GM23338 (cell line): Measurements from ENCODE around the gene MARVELD3.

Experiments
- CREB1 ChIP-seq: fragments of 250-450 bp; sonication (Bioruptor Pico); IDR thresholded peaks from 2 replicates; pipeline ENCODE4 v1.5.0; 2020; ENCODE audit warnings: low read depth, mild to moderate bottlenecking, moderate library complexity
- EZH2 ChIP-seq: fragments of 200-600 bp; sonication (generic); IDR thresholded peaks from one replicate; pipeline ENCODE4 v1.8.0; 2017; ENCODE audit warnings: antibody characterized with exemption, mild to moderate bottlenecking, low read depth; ENCODE audit not compliant: unreplicated experiment
- EZH2phosphoT487 ChIP-seq: fragments of 200-600 bp; sonication (generic); IDR thresholded peaks from one replicate; pipeline ENCODE4 v1.8.1; 2018; ENCODE audit warnings: antibody characterized with exemption; ENCODE audit not compliant: unreplicated experiment
- JUNB ChIP-seq: IDR thresholded peaks from one replicate; pipeline ENCODE4 v1.6.1; 2016; ENCODE audit warnings: antibody characterized with exemption; ENCODE audit not compliant: unreplicated experiment
- NANOG ChIP-seq: IDR thresholded peaks from 2 replicates; pipeline ENCODE4 v1.6.1; 2016; ENCODE audit warnings: antibody characterized with exemption, borderline replicate concordance
- POLR2AphosphoS5 ChIP-seq: IDR thresholded peaks from 2 replicates; pipeline ENCODE4 v1.6.1; 2016; ENCODE audit warnings: antibody characterized with exemption, low read depth
- STAT1 ChIP-seq: IDR thresholded peaks from one replicate; pipeline ENCODE4 v1.6.1; 2016; ENCODE audit warnings: antibody characterized with exemption; ENCODE audit not compliant: unreplicated experiment
- ZNF331 ChIP-seq: fragments of 250-450 bp; sonication (Bioruptor Pico); IDR thresholded peaks from 2 replicates; pipeline ENCODE4 v1.5.0; 2020; ENCODE audit warnings: low read depth, mild to moderate bottlenecking, moderate library complexity
- TF ChIP-seq, protein P1 (sequence below), 2 experiments: fragments of 200-600 bp in 1 of 2; sonication (generic) in 1 of 2; conservative IDR thresholded peaks; 2 replicates each; pipeline versions ENCODE4 v1.5.1 to v1.6.1; 2016 to 2017; ENCODE audit warnings: antibody characterized with exemption in 2 of 2, low read depth in 2 of 2, mild to moderate bottlenecking in 2 of 2, moderate library complexity in 1 of 2
- TF ChIP-seq, protein P2 (sequence below): IDR thresholded peaks from one replicate; pipeline ENCODE4 v1.6.1; 2018; ENCODE audit warnings: antibody characterized with exemption; ENCODE audit not compliant: unreplicated experiment
- TF ChIP-seq, protein P3 (sequence below): IDR thresholded peaks from 2 replicates; pipeline ENCODE4 v1.6.1; 2016; ENCODE audit warnings: antibody characterized with exemption

- TF ChIP-seq, protein P1, sequence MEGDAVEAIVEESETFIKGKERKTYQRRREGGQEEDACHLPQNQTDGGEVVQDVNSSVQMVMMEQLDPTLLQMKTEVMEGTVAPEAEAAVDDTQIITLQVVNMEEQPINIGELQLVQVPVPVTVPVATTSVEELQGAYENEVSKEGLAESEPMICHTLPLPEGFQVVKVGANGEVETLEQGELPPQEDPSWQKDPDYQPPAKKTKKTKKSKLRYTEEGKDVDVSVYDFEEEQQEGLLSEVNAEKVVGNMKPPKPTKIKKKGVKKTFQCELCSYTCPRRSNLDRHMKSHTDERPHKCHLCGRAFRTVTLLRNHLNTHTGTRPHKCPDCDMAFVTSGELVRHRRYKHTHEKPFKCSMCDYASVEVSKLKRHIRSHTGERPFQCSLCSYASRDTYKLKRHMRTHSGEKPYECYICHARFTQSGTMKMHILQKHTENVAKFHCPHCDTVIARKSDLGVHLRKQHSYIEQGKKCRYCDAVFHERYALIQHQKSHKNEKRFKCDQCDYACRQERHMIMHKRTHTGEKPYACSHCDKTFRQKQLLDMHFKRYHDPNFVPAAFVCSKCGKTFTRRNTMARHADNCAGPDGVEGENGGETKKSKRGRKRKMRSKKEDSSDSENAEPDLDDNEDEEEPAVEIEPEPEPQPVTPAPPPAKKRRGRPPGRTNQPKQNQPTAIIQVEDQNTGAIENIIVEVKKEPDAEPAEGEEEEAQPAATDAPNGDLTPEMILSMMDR (conservative IDR thresholded peaks at IDR 0.05; ENCODE audit: low read depth in 2 of 2) = no peak
- TF ChIP-seq POLR2AphosphoS5 = no peak
- no peak for TF ChIP-seq EZH2
- no peak for TF ChIP-seq EZH2phosphoT487
- no peak for TF ChIP-seq JUNB
- no peak for TF ChIP-seq ZNF331
- TF ChIP-seq NANOG = no peak
- no peak for TF ChIP-seq CREB1 (CRISPR knock-in tag)
- TF ChIP-seq, protein P2, sequence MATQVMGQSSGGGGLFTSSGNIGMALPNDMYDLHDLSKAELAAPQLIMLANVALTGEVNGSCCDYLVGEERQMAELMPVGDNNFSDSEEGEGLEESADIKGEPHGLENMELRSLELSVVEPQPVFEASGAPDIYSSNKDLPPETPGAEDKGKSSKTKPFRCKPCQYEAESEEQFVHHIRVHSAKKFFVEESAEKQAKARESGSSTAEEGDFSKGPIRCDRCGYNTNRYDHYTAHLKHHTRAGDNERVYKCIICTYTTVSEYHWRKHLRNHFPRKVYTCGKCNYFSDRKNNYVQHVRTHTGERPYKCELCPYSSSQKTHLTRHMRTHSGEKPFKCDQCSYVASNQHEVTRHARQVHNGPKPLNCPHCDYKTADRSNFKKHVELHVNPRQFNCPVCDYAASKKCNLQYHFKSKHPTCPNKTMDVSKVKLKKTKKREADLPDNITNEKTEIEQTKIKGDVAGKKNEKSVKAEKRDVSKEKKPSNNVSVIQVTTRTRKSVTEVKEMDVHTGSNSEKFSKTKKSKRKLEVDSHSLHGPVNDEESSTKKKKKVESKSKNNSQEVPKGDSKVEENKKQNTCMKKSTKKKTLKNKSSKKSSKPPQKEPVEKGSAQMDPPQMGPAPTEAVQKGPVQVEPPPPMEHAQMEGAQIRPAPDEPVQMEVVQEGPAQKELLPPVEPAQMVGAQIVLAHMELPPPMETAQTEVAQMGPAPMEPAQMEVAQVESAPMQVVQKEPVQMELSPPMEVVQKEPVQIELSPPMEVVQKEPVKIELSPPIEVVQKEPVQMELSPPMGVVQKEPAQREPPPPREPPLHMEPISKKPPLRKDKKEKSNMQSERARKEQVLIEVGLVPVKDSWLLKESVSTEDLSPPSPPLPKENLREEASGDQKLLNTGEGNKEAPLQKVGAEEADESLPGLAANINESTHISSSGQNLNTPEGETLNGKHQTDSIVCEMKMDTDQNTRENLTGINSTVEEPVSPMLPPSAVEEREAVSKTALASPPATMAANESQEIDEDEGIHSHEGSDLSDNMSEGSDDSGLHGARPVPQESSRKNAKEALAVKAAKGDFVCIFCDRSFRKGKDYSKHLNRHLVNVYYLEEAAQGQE = no peak
- TF ChIP-seq, protein P3, sequence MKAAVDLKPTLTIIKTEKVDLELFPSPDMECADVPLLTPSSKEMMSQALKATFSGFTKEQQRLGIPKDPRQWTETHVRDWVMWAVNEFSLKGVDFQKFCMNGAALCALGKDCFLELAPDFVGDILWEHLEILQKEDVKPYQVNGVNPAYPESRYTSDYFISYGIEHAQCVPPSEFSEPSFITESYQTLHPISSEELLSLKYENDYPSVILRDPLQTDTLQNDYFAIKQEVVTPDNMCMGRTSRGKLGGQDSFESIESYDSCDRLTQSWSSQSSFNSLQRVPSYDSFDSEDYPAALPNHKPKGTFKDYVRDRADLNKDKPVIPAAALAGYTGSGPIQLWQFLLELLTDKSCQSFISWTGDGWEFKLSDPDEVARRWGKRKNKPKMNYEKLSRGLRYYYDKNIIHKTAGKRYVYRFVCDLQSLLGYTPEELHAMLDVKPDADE = no peak
- no peak for TF ChIP-seq STAT1
Observed at GRCh38 chr16:71585318-71585703, 40.7 kb upstream of the MARVELD3 start.
